Kidney (tissue), 14 donors: Measurements from ENCODE around the gene LDLRAD4. TPM values are rescaled to one million over a fixed set of nuclear protein-coding genes. Genes with fewer than 3 reads are reported as not detected.

Source experiments
- DNase-seq, 5 donors: peaks; one replicate each; pipeline ENCODE4 v3.0.0-alpha.2; 2013 to 2020
- FAIRE-seq: peaks from 2 replicates; lab custom pipeline; 2012; peaks lifted over from hg19 to GRCh38; lab: Jason Lieb, UNC
- H3K27ac ChIP-seq, 2 donors: one replicate each; pipeline ENCODE4 v1.7.0; 2013; ENCODE audit warnings: low read depth in 2 of 2, low read length in 2 of 2, inconsistent platforms in 1 of 2
- H3K27me3 ChIP-seq: one replicate; pipeline ENCODE4 v1.7.1; 2013; ENCODE audit warnings: low read length, inconsistent platforms; ENCODE audit not compliant: control insufficient read depth, insufficient read depth
- H3K36me3 ChIP-seq, 3 donors: one replicate each; pipeline versions ENCODE4 v1.7.0 to v1.7.1; 2013; ENCODE audit warnings: low read length in 3 of 3, control low read depth in 1 of 3, inconsistent platforms in 1 of 3; ENCODE audit not compliant: insufficient read depth in 3 of 3, control insufficient read depth in 2 of 3
- H3K4me1 ChIP-seq, 3 donors: one replicate each; pipeline versions ENCODE4 v1.7.0 to v1.7.1; 2013; ENCODE audit warnings: low read length in 3 of 3, inconsistent platforms in 1 of 3, low read depth in 1 of 3; ENCODE audit not compliant: control insufficient read depth in 2 of 3, insufficient read depth in 2 of 3
- H3K4me3 ChIP-seq, 3 donors: one replicate each; pipeline versions ENCODE4 v1.7.0 to v1.8.1; 2013; ENCODE audit warnings: low read length in 3 of 3, control low read depth in 1 of 3, inconsistent platforms in 1 of 3
- H3K9ac ChIP-seq, 3 donors: one replicate each; pipeline versions ENCODE4 v1.7.0 to v1.7.1; 2013; ENCODE audit warnings: low read length in 3 of 3, control low read depth in 1 of 3, inconsistent platforms in 1 of 3
- H3K9me3 ChIP-seq, 3 donors: one replicate each; pipeline versions ENCODE4 v1.7.0 to v1.7.1; 2013; ENCODE audit warnings: low read length in 3 of 3, control low read depth in 1 of 3, inconsistent platforms in 1 of 3; ENCODE audit not compliant: control insufficient read depth in 2 of 3, insufficient read depth in 1 of 3
- intact Hi-C: fragments of 100-400 bp; cut with DNase I; formaldehyde crosslinking; loops from one replicate; pipeline ENCODE4 v1.11.1; 2022
- polyA plus RNA-seq: library from polyadenylated mRNA; stranded (reverse); fragments of 350-450 nt; fragmentation: Illumina TruSeq; extraction: RNeasy Lipid Tissue Mini Kit (QIAGEN cat#74804); gene quantifications from one replicate; pipeline ENCODE4 v1.2.3, GENCODE V29; 2014; ENCODE audit warnings: low read depth, low replicate concordance; ENCODE audit not compliant: insufficient read depth
- total RNA-seq: library from RNA; stranded (reverse); fragmentation: NEBNext Ultra II Directional; extraction: Animal tissue kit (Norgen Biotek cat#: 25700); gene quantifications from one replicate; pipeline ENCODE4 v1.2.1, GENCODE V29; 2021
- TF ChIP-seq, protein P1 (sequence below): IDR thresholded peaks from 3 replicates; pipeline ENCODE4 v1.5.1; 2012; ENCODE audit warnings: mild to moderate bottlenecking, moderate library complexity, borderline replicate concordance; ENCODE audit not compliant: insufficient read depth; ENCODE audit errors: extremely low read depth
- donor health status: control.
- donor health status: control.
- donor health status: control.
- donor health status: control.
- donor health status: control.
- donor health status: DM: yes; HTN: yes; CAD: no.
- donor health status: Normal renal cell carcinoma (clear cell type).

Gene LDLRAD4
- total and polyA plus RNA-seq, 2 donors from 2014 or later: 2.3 to 42.3 TPM

- FAIRE-seq: no peak
- DNase-seq: no peak
- intact Hi-C loops: no loop called here
Observed at GRCh38 chr18:13477147-13477683, 258.7 kb downstream of the LDLRAD4 start.

DNA sequence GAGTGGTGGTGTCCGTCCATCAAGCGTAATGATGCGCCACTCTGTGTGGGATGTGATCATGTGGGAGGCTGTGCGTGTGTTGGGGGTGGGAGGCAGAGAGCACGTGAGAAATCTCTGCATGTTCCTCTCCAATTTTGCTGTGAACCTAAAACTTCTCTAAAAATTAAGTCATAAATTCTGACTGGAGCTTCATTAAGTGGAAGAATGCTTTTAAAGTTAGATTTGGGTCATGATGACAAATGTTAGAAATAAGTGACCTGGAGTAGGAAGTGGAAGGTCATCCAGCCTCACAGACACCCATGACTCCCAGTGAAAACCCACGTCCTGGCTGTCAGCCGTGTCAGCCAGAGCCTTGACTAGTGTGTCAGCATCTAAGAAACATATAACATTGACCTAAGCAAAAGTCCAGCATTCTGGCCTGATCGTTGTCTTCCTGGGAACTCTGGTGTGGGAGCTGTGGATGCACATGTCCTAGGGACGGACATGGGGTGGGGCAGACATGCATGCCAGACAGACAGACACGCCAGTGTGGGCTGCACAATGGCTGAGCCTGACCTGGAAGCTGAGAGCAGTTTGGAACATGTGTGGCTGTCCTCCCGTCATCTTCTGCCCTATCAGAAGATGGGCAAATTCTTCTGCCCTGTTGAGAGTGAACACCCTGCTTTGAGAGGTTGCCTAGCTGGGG, 262.2 kb downstream of the LDLRAD4 start:
- no peak for FAIRE-seq
- H3K9me3 ChIP-seq: no peaks in the 10 kb centered on the region
- intact Hi-C loops: no loop called here

More at GRCh38 chr18:13477147-13477683, 258.7 kb downstream of the LDLRAD4 start:
- no peak overlapping the region for H3K4me3 ChIP-seq
- TF ChIP-seq, protein P1, sequence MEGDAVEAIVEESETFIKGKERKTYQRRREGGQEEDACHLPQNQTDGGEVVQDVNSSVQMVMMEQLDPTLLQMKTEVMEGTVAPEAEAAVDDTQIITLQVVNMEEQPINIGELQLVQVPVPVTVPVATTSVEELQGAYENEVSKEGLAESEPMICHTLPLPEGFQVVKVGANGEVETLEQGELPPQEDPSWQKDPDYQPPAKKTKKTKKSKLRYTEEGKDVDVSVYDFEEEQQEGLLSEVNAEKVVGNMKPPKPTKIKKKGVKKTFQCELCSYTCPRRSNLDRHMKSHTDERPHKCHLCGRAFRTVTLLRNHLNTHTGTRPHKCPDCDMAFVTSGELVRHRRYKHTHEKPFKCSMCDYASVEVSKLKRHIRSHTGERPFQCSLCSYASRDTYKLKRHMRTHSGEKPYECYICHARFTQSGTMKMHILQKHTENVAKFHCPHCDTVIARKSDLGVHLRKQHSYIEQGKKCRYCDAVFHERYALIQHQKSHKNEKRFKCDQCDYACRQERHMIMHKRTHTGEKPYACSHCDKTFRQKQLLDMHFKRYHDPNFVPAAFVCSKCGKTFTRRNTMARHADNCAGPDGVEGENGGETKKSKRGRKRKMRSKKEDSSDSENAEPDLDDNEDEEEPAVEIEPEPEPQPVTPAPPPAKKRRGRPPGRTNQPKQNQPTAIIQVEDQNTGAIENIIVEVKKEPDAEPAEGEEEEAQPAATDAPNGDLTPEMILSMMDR: no peak
- H3K4me1 ChIP-seq: peaks cover 0 to 3% (median 0%) of the 10 kb centered on the region in 3 donors
- H3K27me3 ChIP-seq: no peaks in the 10 kb centered on the region
- H3K9ac ChIP-seq: no peak overlapping the region
- H3K9me3 ChIP-seq: no peaks in the 10 kb centered on the region
- no peak overlapping the region for H3K27ac ChIP-seq
- no peaks in the 10 kb centered on the region for H3K36me3 ChIP-seq

GRCh38 chr18:13481331-13481730, 262.8 kb downstream of the LDLRAD4 start:
- intact Hi-C loops: no loop called here
- Histone ChIP-seq H3K9me3 (no peaks in the 10 kb centered on the region), H3K27ac (no peak overlapping the region), H3K36me3 (no peaks in the 10 kb centered on the region), H3K9ac (no peak overlapping the region), H3K27me3 (no peaks in the 10 kb centered on the region), H3K4me1 (peaks cover 0 to 3% (median 0%) of the 10 kb centered on the region in 3 donors), H3K4me3 (no peak overlapping the region)
- FAIRE-seq (no peak), DNase-seq (no peak)
- TF ChIP-seq, protein P1: no peak

More for the DNA sequence above, 262.2 kb downstream of the LDLRAD4 start:
- Histone ChIP-seq H3K4me3 (no peak overlapping the region), H3K36me3 (no peaks in the 10 kb centered on the region), H3K27ac (no peak overlapping the region), H3K9ac (no peak overlapping the region), H3K27me3 (no peaks in the 10 kb centered on the region), H3K4me1 (peaks cover 0 to 3% (median 0%) of the 10 kb centered on the region in 3 donors)
- TF ChIP-seq, protein P1: no peak
- no peak for DNase-seq
